GM19025 (cell line): Measurements from ENCODE around the gene POU2F3.

Source experiments
- ATAC-seq: cut with Tn5 transposase; IDR thresholded peaks from one replicate; pipeline ENCODE4 v1.9.1; 2021; ENCODE audit warnings: mild to moderate bottlenecking, low read depth, moderate library complexity; ENCODE audit not compliant: unreplicated experiment

Gene POU2F3

GRCh38 chr11:120239713-120240640, at the start of gene POU2F3:
TSS of gene POU2F3 (plus strand) at chr11:120240140. CDS start at chr11:120240344, 204 bp downstream.
- no peak for ATAC-seq

- ATAC-seq = no peak
These were observed 48.9 kb upstream of the POU2F3 start for GRCh38 chr11:120191058-120191457.

- no peak for ATAC-seq
These were observed 46.9 kb upstream of the POU2F3 start for GRCh38 chr11:120192831-120193625.

- no peak for ATAC-seq
These were observed 45.8 kb upstream of the POU2F3 start for GRCh38 chr11:120194166-120194565.

GRCh38 chr11:120195601-120196320, 44.2 kb upstream of the POU2F3 start:
- no peak for ATAC-seq

- ATAC-seq = no peak
These were observed 43.1 kb upstream of the POU2F3 start for GRCh38 chr11:120196826-120197225.

GRCh38 chr11:120197251-120197891, 42.6 kb upstream of the POU2F3 start:
- ATAC-seq = no peak

GRCh38 chr11:120197977-120198376, 42.0 kb upstream of the POU2F3 start:
- no peak for ATAC-seq

- no peak for ATAC-seq
These were observed 41.5 kb upstream of the POU2F3 start for GRCh38 chr11:120198403-120198786.

GRCh38 chr11:120198787-120199469, 41.0 kb upstream of the POU2F3 start:
- no peak for ATAC-seq

GRCh38 chr11:120199613-120200012, 40.3 kb upstream of the POU2F3 start:
- ATAC-seq = no peak

- ATAC-seq = no peak
These were observed 39.3 kb upstream of the POU2F3 start for GRCh38 chr11:120200677-120201076.

- ATAC-seq = no peak
These were observed 38.3 kb upstream of the POU2F3 start for GRCh38 chr11:120201653-120202052.

GRCh38 chr11:120203626-120204025, 36.3 kb upstream of the POU2F3 start:
- no peak for ATAC-seq

GRCh38 chr11:120205596-120206161, 34.3 kb upstream of the POU2F3 start:
- no peak for ATAC-seq

- no peak for ATAC-seq
These were observed 32.4 kb upstream of the POU2F3 start for GRCh38 chr11:120207512-120207911.

- ATAC-seq = no peak
These were observed 31.9 kb upstream of the POU2F3 start for GRCh38 chr11:120208001-120208441.

- ATAC-seq = no peak
These were observed 31.2 kb upstream of the POU2F3 start for GRCh38 chr11:120208777-120209176.
